Liver (tissue), 9 donors: ENCODE data around the gene LCE1E. TPM values are rescaled to one million over a fixed set of nuclear protein-coding genes. Genes with fewer than 3 reads are reported as not detected.

Experiments used
- DNase-seq: peaks from one replicate; pipeline ENCODE4 v3.0.0-alpha.2; 2017; ENCODE audit warnings: low spot score
- H3K27ac ChIP-seq, 2 donors: one replicate each; pipeline ENCODE4 v1.7.0; 2013; ENCODE audit warnings: inconsistent platforms in 2 of 2, low read length in 2 of 2, control low read depth in 1 of 2, low read depth in 1 of 2, mild to moderate bottlenecking in 1 of 2
- H3K27me3 ChIP-seq, 4 donors: one replicate each; pipeline versions ENCODE4 v1.6.1 to v1.7.0; 2013; ENCODE audit warnings: low read length in 3 of 4, inconsistent platforms in 1 of 4, mild to moderate bottlenecking in 1 of 4, moderate library complexity in 1 of 4; ENCODE audit not compliant: control insufficient read depth in 4 of 4, insufficient read depth in 4 of 4
- H3K36me3 ChIP-seq, 4 donors: one replicate each; pipeline versions ENCODE4 v1.6.1 to v1.7.0; 2013; ENCODE audit warnings: low read length in 3 of 4, mild to moderate bottlenecking in 3 of 4, low read depth in 1 of 4, moderate library complexity in 1 of 4; ENCODE audit not compliant: control insufficient read depth in 4 of 4, insufficient read depth in 3 of 4
- H3K4me1 ChIP-seq, 4 donors: one replicate each; pipeline versions ENCODE4 v1.6.1 to v1.7.0; 2013; ENCODE audit warnings: low read length in 3 of 4, mild to moderate bottlenecking in 3 of 4, moderate library complexity in 1 of 4; ENCODE audit not compliant: control insufficient read depth in 4 of 4, insufficient read depth in 4 of 4
- H3K4me3 ChIP-seq, 3 donors: one replicate each; pipeline versions ENCODE4 v1.6.1 to v1.7.0; 2013; ENCODE audit warnings: low read length in 3 of 3, control low read depth in 1 of 3, low read depth in 1 of 3, mild to moderate bottlenecking in 1 of 3
- H3K9ac ChIP-seq, 2 donors: one replicate each; pipeline ENCODE4 v1.7.0; 2013; ENCODE audit warnings: low read length in 2 of 2, mild to moderate bottlenecking in 2 of 2, moderate library complexity in 2 of 2, control low read depth in 1 of 2, low read depth in 1 of 2
- H3K9me3 ChIP-seq, 4 donors: one replicate each; pipeline versions ENCODE4 v1.6.1 to v1.7.0; 2013; ENCODE audit warnings: low read length in 3 of 4; ENCODE audit not compliant: control insufficient read depth in 4 of 4
- CTCF ChIP-seq: fragments of 150-350 bp; IDR thresholded peaks from 2 replicates; pipeline ENCODE4 v1.5.1; 2017; ENCODE audit warnings: improper control_type of control experiment, low read depth, low read length; ENCODE audit not compliant: missing input control
- EGR1 ChIP-seq, 2 donors: IDR thresholded peaks; 2 replicates each; pipeline ENCODE4 v1.6.1; 2016 to 2018; ENCODE audit warnings: antibody characterized with exemption in 2 of 2, low read depth in 2 of 2
- FOXA1 ChIP-seq: IDR thresholded peaks from 2 replicates; pipeline ENCODE4 v1.6.1; 2016; ENCODE audit warnings: antibody characterized with exemption
- FOXA2 ChIP-seq: IDR thresholded peaks from 2 replicates; pipeline ENCODE4 v1.6.1; 2016; ENCODE audit warnings: antibody characterized with exemption
- GABPA ChIP-seq, 2 donors: IDR thresholded peaks in 1 of 2; conservative IDR thresholded peaks in 1 of 2; 2 replicates each; pipeline ENCODE4 v1.6.1; 2016; ENCODE audit warnings: antibody characterized with exemption in 2 of 2, mild to moderate bottlenecking in 1 of 2, moderate library complexity in 1 of 2
- HNF4A ChIP-seq, 2 donors: conservative IDR thresholded peaks; 2 replicates each; pipeline ENCODE4 v1.6.1; 2016; ENCODE audit warnings: antibody characterized with exemption in 2 of 2, mild to moderate bottlenecking in 2 of 2
- HNF4G ChIP-seq: IDR thresholded peaks from 2 replicates; pipeline ENCODE4 v1.6.1; 2016; ENCODE audit warnings: antibody characterized with exemption
- JUND ChIP-seq, 2 donors: IDR thresholded peaks; 2 replicates each; pipeline ENCODE4 v1.6.1; 2016; ENCODE audit warnings: antibody characterized with exemption in 2 of 2
- NR2F2 ChIP-seq: IDR thresholded peaks from 2 replicates; pipeline ENCODE4 v1.6.1; 2016; ENCODE audit warnings: antibody characterized with exemption
- RAD21 ChIP-seq, 2 donors: IDR thresholded peaks; 2 replicates each; pipeline ENCODE4 v1.6.1; 2016; ENCODE audit warnings: antibody characterized with exemption in 2 of 2, mild to moderate bottlenecking in 2 of 2
- RXRA ChIP-seq, 2 donors: IDR thresholded peaks; 2 replicates each; pipeline ENCODE4 v1.6.1; 2017 to 2018; ENCODE audit warnings: antibody characterized with exemption in 2 of 2, mild to moderate bottlenecking in 1 of 2
- SP1 ChIP-seq: IDR thresholded peaks from 2 replicates; pipeline ENCODE4 v1.6.1; 2018; ENCODE audit warnings: antibody characterized with exemption, mild to moderate bottlenecking
- TAF1 ChIP-seq: conservative IDR thresholded peaks from 2 replicates; pipeline ENCODE4 v1.6.1; 2016; ENCODE audit warnings: antibody characterized with exemption, mild to moderate bottlenecking
- YY1 ChIP-seq: IDR thresholded peaks from 2 replicates; pipeline ENCODE4 v1.6.1; 2016; ENCODE audit warnings: antibody characterized with exemption, mild to moderate bottlenecking
- WGBS: extraction: QIAGEN DNeasy Blood & Tissue Kit; methylation state at CpG from one replicate; pipeline ENCODE4 v1.1.7; 2013; 5-methylcytosine and 5-hydroxymethylcytosine counted together
- polyA plus RNA-seq, 2 donors: library from polyadenylated mRNA; stranded (reverse) in 1 of 2; unstranded in 1 of 2; fragments of 200-250 nt in 1 of 2; fragments of >200 nt in 1 of 2; fragmentation: Nextera tagmentation in 1 of 2; extraction: Ambion mirVana in 1 of 2; gene quantifications; one replicate each; pipeline versions ENCODE4 v1.2.1 to v1.2.3, GENCODE V29; 2013 to 2015
- total RNA-seq, 2 donors: library from RNA; depleted of rRNA; stranded (reverse); fragments of >200 nt; gene quantifications; one replicate each; pipeline ENCODE4 v1.2.3, GENCODE V29; 2014
- TF ChIP-seq, protein P1 (sequence below): IDR thresholded peaks from 2 replicates; pipeline ENCODE4 v1.6.1; 2016; ENCODE audit warnings: antibody characterized with exemption
- TF ChIP-seq, protein P2 (sequence below): IDR thresholded peaks from 2 replicates; pipeline ENCODE4 v1.6.1; 2016; ENCODE audit warnings: antibody characterized with exemption
- TF ChIP-seq, protein P3 (sequence below): IDR thresholded peaks from 2 replicates; pipeline ENCODE4 v1.6.1; 2016; ENCODE audit warnings: antibody characterized with exemption, mild to moderate bottlenecking
- TF ChIP-seq, protein P4 (sequence below): IDR thresholded peaks from 2 replicates; pipeline ENCODE4 v1.6.1; 2016; ENCODE audit warnings: antibody characterized with exemption
- donor health status: healthy.
- donor health status: healthy.
- donor health status: healthy.
- donor health status: healthy.
- donor health status: healthy.

Gene LCE1E
- total and polyA plus RNA-seq, 4 donors: not detected

- Histone ChIP-seq H3K9ac (no peak overlapping the region), H3K27me3 (no peaks in the 10 kb centered on the region), H3K27ac (no peak overlapping the region), H3K36me3 (no peaks in the 10 kb centered on the region), H3K4me1 (peaks cover 0 to 3% (median 1%) of the 10 kb centered on the region in 4 donors), H3K9me3 (no peaks in the 10 kb centered on the region), H3K4me3 (no peak overlapping the region)
- WGBS: 35% methylated on average over 1 of the region's 1 CpG
- TF ChIP-seq SP1 (no peak), TAF1 (no peak), GABPA (IDR thresholded peaks at IDR 0.05 in 1 of 2, conservative IDR thresholded peaks at IDR 0.05 in 1 of 2) (no peak), JUND (IDR thresholded peaks at IDR 0.05) (no peak), RAD21 (IDR thresholded peaks at IDR 0.05) (no peak), FOXA2 (no peak), HNF4G (no peak), HNF4A (conservative IDR thresholded peaks at IDR 0.05) (no peak), FOXA1 (no peak), NR2F2 (no peak), YY1 (no peak), EGR1 (IDR thresholded peaks at IDR 0.05; ENCODE audit: low read depth in 2 of 2) (no peak)
- TF ChIP-seq, protein P1, sequence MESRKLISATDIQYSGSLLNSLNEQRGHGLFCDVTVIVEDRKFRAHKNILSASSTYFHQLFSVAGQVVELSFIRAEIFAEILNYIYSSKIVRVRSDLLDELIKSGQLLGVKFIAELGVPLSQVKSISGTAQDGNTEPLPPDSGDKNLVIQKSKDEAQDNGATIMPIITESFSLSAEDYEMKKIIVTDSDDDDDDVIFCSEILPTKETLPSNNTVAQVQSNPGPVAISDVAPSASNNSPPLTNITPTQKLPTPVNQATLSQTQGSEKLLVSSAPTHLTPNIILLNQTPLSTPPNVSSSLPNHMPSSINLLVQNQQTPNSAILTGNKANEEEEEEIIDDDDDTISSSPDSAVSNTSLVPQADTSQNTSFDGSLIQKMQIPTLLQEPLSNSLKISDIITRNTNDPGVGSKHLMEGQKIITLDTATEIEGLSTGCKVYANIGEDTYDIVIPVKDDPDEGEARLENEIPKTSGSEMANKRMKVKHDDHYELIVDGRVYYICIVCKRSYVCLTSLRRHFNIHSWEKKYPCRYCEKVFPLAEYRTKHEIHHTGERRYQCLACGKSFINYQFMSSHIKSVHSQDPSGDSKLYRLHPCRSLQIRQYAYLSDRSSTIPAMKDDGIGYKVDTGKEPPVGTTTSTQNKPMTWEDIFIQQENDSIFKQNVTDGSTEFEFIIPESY: no peak
- TF ChIP-seq, protein P2, sequence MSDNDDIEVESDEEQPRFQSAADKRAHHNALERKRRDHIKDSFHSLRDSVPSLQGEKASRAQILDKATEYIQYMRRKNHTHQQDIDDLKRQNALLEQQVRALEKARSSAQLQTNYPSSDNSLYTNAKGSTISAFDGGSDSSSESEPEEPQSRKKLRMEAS: no peak
- TF ChIP-seq, protein P3, sequence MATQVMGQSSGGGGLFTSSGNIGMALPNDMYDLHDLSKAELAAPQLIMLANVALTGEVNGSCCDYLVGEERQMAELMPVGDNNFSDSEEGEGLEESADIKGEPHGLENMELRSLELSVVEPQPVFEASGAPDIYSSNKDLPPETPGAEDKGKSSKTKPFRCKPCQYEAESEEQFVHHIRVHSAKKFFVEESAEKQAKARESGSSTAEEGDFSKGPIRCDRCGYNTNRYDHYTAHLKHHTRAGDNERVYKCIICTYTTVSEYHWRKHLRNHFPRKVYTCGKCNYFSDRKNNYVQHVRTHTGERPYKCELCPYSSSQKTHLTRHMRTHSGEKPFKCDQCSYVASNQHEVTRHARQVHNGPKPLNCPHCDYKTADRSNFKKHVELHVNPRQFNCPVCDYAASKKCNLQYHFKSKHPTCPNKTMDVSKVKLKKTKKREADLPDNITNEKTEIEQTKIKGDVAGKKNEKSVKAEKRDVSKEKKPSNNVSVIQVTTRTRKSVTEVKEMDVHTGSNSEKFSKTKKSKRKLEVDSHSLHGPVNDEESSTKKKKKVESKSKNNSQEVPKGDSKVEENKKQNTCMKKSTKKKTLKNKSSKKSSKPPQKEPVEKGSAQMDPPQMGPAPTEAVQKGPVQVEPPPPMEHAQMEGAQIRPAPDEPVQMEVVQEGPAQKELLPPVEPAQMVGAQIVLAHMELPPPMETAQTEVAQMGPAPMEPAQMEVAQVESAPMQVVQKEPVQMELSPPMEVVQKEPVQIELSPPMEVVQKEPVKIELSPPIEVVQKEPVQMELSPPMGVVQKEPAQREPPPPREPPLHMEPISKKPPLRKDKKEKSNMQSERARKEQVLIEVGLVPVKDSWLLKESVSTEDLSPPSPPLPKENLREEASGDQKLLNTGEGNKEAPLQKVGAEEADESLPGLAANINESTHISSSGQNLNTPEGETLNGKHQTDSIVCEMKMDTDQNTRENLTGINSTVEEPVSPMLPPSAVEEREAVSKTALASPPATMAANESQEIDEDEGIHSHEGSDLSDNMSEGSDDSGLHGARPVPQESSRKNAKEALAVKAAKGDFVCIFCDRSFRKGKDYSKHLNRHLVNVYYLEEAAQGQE: no peak
- TF ChIP-seq, protein P4, sequence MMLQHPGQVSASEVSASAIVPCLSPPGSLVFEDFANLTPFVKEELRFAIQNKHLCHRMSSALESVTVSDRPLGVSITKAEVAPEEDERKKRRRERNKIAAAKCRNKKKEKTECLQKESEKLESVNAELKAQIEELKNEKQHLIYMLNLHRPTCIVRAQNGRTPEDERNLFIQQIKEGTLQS: no peak
- no peak for DNase-seq
These were observed 38.2 kb upstream of the LCE1E start for GRCh38 chr1:152747831-152748230.

GRCh38 chr1:152752225-152752624, 33.8 kb upstream of the LCE1E start:
- WGBS: 52% methylated on average over 1 of the region's 1 CpG
- no peaks in the 10 kb centered on the region for H3K9me3 ChIP-seq
- H3K27ac ChIP-seq: no peak overlapping the region
- peaks cover 0 to 4% (median under 1%) of the 10 kb centered on the region in 4 donors for H3K27me3 ChIP-seq
- no peak for DNase-seq
- no peak overlapping the region for H3K9ac ChIP-seq
- no peaks in the 10 kb centered on the region for H3K36me3 ChIP-seq
- H3K4me3 ChIP-seq: no peak overlapping the region
- no peaks in the 10 kb centered on the region for H3K4me1 ChIP-seq
- no peak for TF ChIP-seq FOXA2
- TF ChIP-seq, protein P2: no peak
- TF ChIP-seq HNF4G: no peak
- no peak for TF ChIP-seq YY1
- TF ChIP-seq CTCF: no peak
- TF ChIP-seq SP1: no peak
- TF ChIP-seq GABPA (IDR thresholded peaks at IDR 0.05 in 1 of 2, conservative IDR thresholded peaks at IDR 0.05 in 1 of 2): no peak
- TF ChIP-seq RXRA (IDR thresholded peaks at IDR 0.05): no peak
- TF ChIP-seq, protein P3: no peak
- TF ChIP-seq JUND (IDR thresholded peaks at IDR 0.05): no peak
- TF ChIP-seq FOXA1: no peak
- no peak for TF ChIP-seq TAF1
- TF ChIP-seq, protein P1: no peak
- TF ChIP-seq NR2F2: no peak
